Natural killer cell (primary cell): ENCODE results near the gene RARB. TPM values are rescaled to one million over a fixed set of nuclear protein-coding genes. Genes with fewer than 3 reads are reported as not detected.

Source experiments
- ATAC-seq, 3 donors: fragments of 150-1000 bp in 2 of 3; fragments of 200-7000 bp in 1 of 3; cut with Tn5 transposase; 1 replicate in 1 of 3; 2 replicates in 2 of 3; pipeline ENCODE4 v1.10.0; 2021; ENCODE audit warnings: mild to moderate bottlenecking in 2 of 3, moderate library complexity in 2 of 3
- DNase-seq, 2 donors: peaks; one replicate each; pipeline versions ENCODE4 v3.0.0 to v3.0.0-alpha.2; 2013 to 2021; ENCODE audit warnings: mixed read lengths in 1 of 2
- H3K27ac ChIP-seq: one replicate; pipeline ENCODE4 v1.5.1; 2013; ENCODE audit warnings: mild to moderate bottlenecking, low read length
- H3K27me3 ChIP-seq: one replicate; pipeline ENCODE4 v1.6.1; 2013; ENCODE audit warnings: low read length; ENCODE audit not compliant: control insufficient read depth, insufficient read depth
- H3K36me3 ChIP-seq: one replicate; pipeline ENCODE4 v1.6.1; 2013; ENCODE audit warnings: low read length; ENCODE audit not compliant: control insufficient read depth, insufficient read depth
- H3K4me1 ChIP-seq: one replicate; pipeline ENCODE4 v1.6.1; 2013; ENCODE audit warnings: low read length; ENCODE audit not compliant: control insufficient read depth, insufficient read depth
- H3K4me3 ChIP-seq: one replicate; pipeline ENCODE4 v1.5.1; 2013; ENCODE audit warnings: low read length
- H3K9me3 ChIP-seq: one replicate; pipeline ENCODE4 v1.6.1; 2013; ENCODE audit warnings: low read length; ENCODE audit not compliant: control insufficient read depth, insufficient read depth
- H3K27ac Mint-ChIP-seq, 2 donors: one replicate each; pipeline ENCODE4 v1.8.0; 2022; ENCODE audit warnings: mild to moderate bottlenecking in 2 of 2, mixed read lengths in 2 of 2, moderate library complexity in 1 of 2
- H3K27me3 Mint-ChIP-seq, 2 donors: one replicate each; pipeline ENCODE4 v1.8.0; 2022; ENCODE audit warnings: low read depth in 2 of 2, mixed read lengths in 2 of 2
- H3K36me3 Mint-ChIP-seq: one replicate; pipeline ENCODE4 v1.8.0; 2022; ENCODE audit warnings: mixed read lengths
- H3K4me1 Mint-ChIP-seq, 2 donors: one replicate each; pipeline ENCODE4 v1.8.0; 2022; ENCODE audit warnings: mixed read lengths in 2 of 2
- H3K4me3 Mint-ChIP-seq: one replicate; pipeline ENCODE4 v1.8.0; 2022; ENCODE audit warnings: mild to moderate bottlenecking, moderate library complexity, mixed read lengths
- H3K9me3 Mint-ChIP-seq, 2 donors: one replicate each; pipeline ENCODE4 v1.8.0; 2022; ENCODE audit warnings: mixed read lengths in 2 of 2
- CTCF ChIP-seq: fragments of 200-600 bp; IDR thresholded peaks from one replicate; pipeline ENCODE4 v1.8.0; 2022; ENCODE audit warnings: antibody characterized with exemption
- WGBS: methylation state at CpG from one replicate; pipeline ENCODE4 v1.1.7; 2013; ENCODE audit warnings: missing lambda C conversion rate; ENCODE audit not compliant: insufficient coverage; 5-methylcytosine and 5-hydroxymethylcytosine counted together
- intact Hi-C: fragments of 100-400 bp; cut with micrococcal nuclease; formaldehyde crosslinking; loops from one replicate; pipeline ENCODE4 v1.14.2; 2022
- total RNA-seq, 4 donors: library from RNA; stranded (reverse); fragments of 120-200 nt in 1 of 4; gene quantifications; one replicate each; pipeline versions ENCODE4 v1.2.3 to v1.2.4, GENCODE V29; 2013 to 2022

The RARB gene
- total RNA-seq, 3 donors from 2014 or later (not counting 1 experiment from before 2014, with no cell fraction given) = not detected

GRCh38 chr3:25455441-25456132 is 27.5 kb downstream of the RARB start:
- TF ChIP-seq CTCF = no peak
- peaks cover 0 to 3% of the 10 kb centered on the region in 2 donors for H3K27me3 Mint-ChIP-seq
- intact Hi-C loops = no loop called here
- no peak overlapping the region for H3K27ac Mint-ChIP-seq
- peaks cover 6% of the 10 kb centered on the region for H3K4me1 ChIP-seq
- DNase-seq = no peak
- H3K4me1 Mint-ChIP-seq = peaks cover 9 to 13% of the 10 kb centered on the region in 2 donors
- no peaks in the 10 kb centered on the region for H3K36me3 ChIP-seq
- no peaks in the 10 kb centered on the region for H3K36me3 Mint-ChIP-seq
- no peak overlapping the region for H3K27ac ChIP-seq
- H3K9me3 ChIP-seq = no peaks in the 10 kb centered on the region
- no peak overlapping the region for H3K4me3 Mint-ChIP-seq
- H3K4me3 ChIP-seq = no peak overlapping the region
- no peaks in the 10 kb centered on the region for H3K9me3 Mint-ChIP-seq
- WGBS = 90% methylated on average over 7 of the region's 8 CpGs
- no peaks in the 10 kb centered on the region for H3K27me3 ChIP-seq
- no peak for ATAC-seq

GRCh38 chr3:25456723-25457670 is 28.9 kb downstream of the RARB start:
- no peaks in the 10 kb centered on the region for H3K9me3 ChIP-seq
- H3K36me3 ChIP-seq = no peaks in the 10 kb centered on the region
- H3K4me1 ChIP-seq = peaks cover 19% of the 10 kb centered on the region
- H3K4me3 ChIP-seq = no peak overlapping the region
- intact Hi-C loops = no loop called here
- H3K4me1 Mint-ChIP-seq = peaks cover 23 to 27% of the 10 kb centered on the region in 2 donors
- WGBS = 84% methylated on average over 4 of the region's 7 CpGs
- DNase-seq = no peak
- peaks cover 0 to 3% of the 10 kb centered on the region in 2 donors for H3K27me3 Mint-ChIP-seq
- no peaks in the 10 kb centered on the region for H3K9me3 Mint-ChIP-seq
- ATAC-seq = no peak
- no peaks in the 10 kb centered on the region for H3K27me3 ChIP-seq
- no peak for TF ChIP-seq CTCF
- H3K27ac Mint-ChIP-seq = no peak overlapping the region
- no peaks in the 10 kb centered on the region for H3K36me3 Mint-ChIP-seq
- H3K4me3 Mint-ChIP-seq = no peak overlapping the region
- no peak overlapping the region for H3K27ac ChIP-seq

- H3K36me3 Mint-ChIP-seq = no peaks in the 10 kb centered on the region
- WGBS = 92% methylated on average over 5 of the region's 7 CpGs
- no peak for TF ChIP-seq CTCF
- no peaks in the 10 kb centered on the region for H3K9me3 Mint-ChIP-seq
- Histone ChIP-seq H3K36me3 (no peaks in the 10 kb centered on the region), H3K27me3 (no peaks in the 10 kb centered on the region), H3K9me3 (no peaks in the 10 kb centered on the region), H3K4me1 (peaks cover 26% of the 10 kb centered on the region), H3K27ac (no peak overlapping the region), H3K4me3 (no peak overlapping the region)
- H3K4me1 Mint-ChIP-seq = peaks cover 31 to 36% of the 10 kb centered on the region in 2 donors
- H3K27me3 Mint-ChIP-seq = peaks cover 0 to 3% of the 10 kb centered on the region in 2 donors
- intact Hi-C loops = no loop called here
- H3K27ac Mint-ChIP-seq = peak overlapping the region in 1 of 2 donors; percentile 50
- DNase-seq (no peak), ATAC-seq (no peak)
- H3K4me3 Mint-ChIP-seq = no peak overlapping the region
These were observed 29.8 kb downstream of the RARB start for GRCh38 chr3:25457671-25458419.
